ENCODE results near the gene GALNT7. TPM values are rescaled to one million over a fixed set of nuclear protein-coding genes. Genes with fewer than 3 reads are reported as not detected.

Gene GALNT7
- total and polyA plus RNA-seq, 2 donors (not counting 3 experiments of a cell fraction or from before 2014, with no cell fraction given): 19.6 to 54.6 TPM

GRCh38 chr4:173170182-173170778, 1.7 kb downstream of the GALNT7 start:
- H3K4me2 ChIP-seq (ENCODE audit: insufficient read depth, low read length): peak overlapping the region; percentile 97
- peak overlapping the region; percentile 81 to 94 (median 83) for H3K4me3 ChIP-seq (replicated peaks in 1 of 3; ENCODE audit: insufficient read depth in 1 of 3, low read depth in 1 of 3, low read length in 3 of 3)
- intact Hi-C loops (cut with micrococcal nuclease) (no loop called here), dilution Hi-C loops (cut with MboI; ENCODE audit: extremely low pct_ligation_motif_present, low sequenced_read_pairs) (no loop called here)
- peak; percentile 50 for DNase-seq (ENCODE audit: low read depth, low spot score)
- TF ChIP-seq EZH2 (IDR thresholded peaks at IDR 0.05; ENCODE audit: borderline replicate concordance, low read depth, low read length, severe bottlenecking): no peak
- TF ChIP-seq JUN (IDR thresholded peaks at IDR 0.05; ENCODE audit: borderline replicate concordance, insufficient read depth, insufficient read length, low read depth): no peak
- TF ChIP-seq FOS (IDR thresholded peaks at IDR 0.05; ENCODE audit: borderline replicate concordance, insufficient read depth, low read length): no peak
- H3K9ac ChIP-seq (replicated peaks; ENCODE audit: extremely low read depth, insufficient read depth, low read length): peak overlapping the region; percentile 85
- no peaks in the 10 kb centered on the region for H3K9me3 ChIP-seq (replicated peaks; ENCODE audit: control insufficient read depth, insufficient read depth, low read length)
- POLR2A ChIA-PET: no interaction called here
- H3K9me1 ChIP-seq (replicated peaks; ENCODE audit: control insufficient read depth, extremely low read depth, insufficient read depth, low read length): no peaks in the 10 kb centered on the region
- peak overlapping the region; percentile 73 for H2AFZ ChIP-seq (ENCODE audit: low read depth, low read length)
- H3K27me3 ChIP-seq (ENCODE audit: control insufficient read depth in 2 of 2, insufficient read depth in 2 of 2, low read length in 2 of 2): no peaks in the 10 kb centered on the region
- peaks cover 27% of the 10 kb centered on the region for H3K4me1 ChIP-seq (ENCODE audit: control insufficient read depth, extremely low read depth, insufficient read depth, low read length)
- H3K36me3 ChIP-seq (ENCODE audit: control insufficient read depth in 2 of 2, extremely low read depth in 1 of 2, insufficient read depth in 2 of 2, low read length in 2 of 2): no peaks in the 10 kb centered on the region
- peaks cover 9% of the 10 kb centered on the region for H4K20me1 ChIP-seq (replicated peaks; ENCODE audit: control insufficient read depth, extremely low read depth, insufficient read depth, low read length)
- H3K79me2 ChIP-seq (ENCODE audit: control insufficient read depth, insufficient read depth, low read length): peaks cover 42% of the 10 kb centered on the region
- no peak for FAIRE-seq
- BruUV-seq (replicated peaks): TSS peak; percentile 26
- CTCF ChIA-PET: interaction anchor here (0.9 to 5.1 kb wide), 11 partner anchors 11 to 157 kb away, joined by 3 to 49 read pairs (median 6); no protein-coding TSS in a partner anchor
- peak overlapping the region; percentile 62 for H3K27ac ChIP-seq (ENCODE audit: insufficient read depth, low read depth, low read length)

- FAIRE-seq (no peak), DNase-seq (ENCODE audit: low read depth, low spot score) (peak; percentile 46)
- H3K4me2 ChIP-seq (ENCODE audit: insufficient read depth, low read length): peak overlapping the region; percentile 97
- H3K79me2 ChIP-seq (ENCODE audit: control insufficient read depth, insufficient read depth, low read length): peaks cover 47% of the 10 kb centered on the region
- POLR2A ChIA-PET: no interaction called here
- no peaks in the 10 kb centered on the region for H3K36me3 ChIP-seq (ENCODE audit: control insufficient read depth in 2 of 2, extremely low read depth in 1 of 2, insufficient read depth in 2 of 2, low read length in 2 of 2)
- no peaks in the 10 kb centered on the region for H3K9me1 ChIP-seq (replicated peaks; ENCODE audit: control insufficient read depth, extremely low read depth, insufficient read depth, low read length)
- H4K20me1 ChIP-seq (replicated peaks; ENCODE audit: control insufficient read depth, extremely low read depth, insufficient read depth, low read length): peaks cover 9% of the 10 kb centered on the region
- no peak overlapping the region for H3K4me3 ChIP-seq (replicated peaks in 1 of 3; ENCODE audit: insufficient read depth in 1 of 3, low read depth in 1 of 3, low read length in 3 of 3)
- peaks cover 27% of the 10 kb centered on the region for H3K4me1 ChIP-seq (ENCODE audit: control insufficient read depth, extremely low read depth, insufficient read depth, low read length)
- H3K27me3 ChIP-seq (ENCODE audit: control insufficient read depth in 2 of 2, insufficient read depth in 2 of 2, low read length in 2 of 2): no peaks in the 10 kb centered on the region
- intact Hi-C loops (cut with micrococcal nuclease): loop anchor here (1.0 kb wide), 2 partner anchors 8 to 146 kb away; no protein-coding TSS in a partner anchor
- CTCF ChIA-PET: interaction anchor here (0.9 to 5.1 kb wide), 10 partner anchors 10 to 158 kb away, joined by 3 to 49 read pairs (median 6); no protein-coding TSS in a partner anchor
- no TSS peak for BruUV-seq (replicated peaks)
- dilution Hi-C loops (cut with MboI; ENCODE audit: extremely low pct_ligation_motif_present, low sequenced_read_pairs): no loop called here
- no peak overlapping the region for H2AFZ ChIP-seq (ENCODE audit: low read depth, low read length)
- TF ChIP-seq MYC (IDR thresholded peaks at IDR 0.05; ENCODE audit: low read depth, low read length) (no peak), CTCF (IDR thresholded peaks at IDR 0.05; ENCODE audit: extremely low read depth in 1 of 2, insufficient read depth in 1 of 2, low read depth in 1 of 2, low read length in 2 of 2) (peak in 1 of 2 donors; percentile 29), FOS (IDR thresholded peaks at IDR 0.05; ENCODE audit: borderline replicate concordance, insufficient read depth, low read length) (no peak), MAX (IDR thresholded peaks at IDR 0.05; ENCODE audit: insufficient read depth, insufficient read length) (no peak)
- H3K9me3 ChIP-seq (replicated peaks; ENCODE audit: control insufficient read depth, insufficient read depth, low read length): no peaks in the 10 kb centered on the region
- no peak overlapping the region for H3K27ac ChIP-seq (ENCODE audit: insufficient read depth, low read depth, low read length)
- H3K9ac ChIP-seq (replicated peaks; ENCODE audit: extremely low read depth, insufficient read depth, low read length): no peak overlapping the region
Measured at GRCh38 chr4:173171098-173171497, 2.5 kb downstream of the GALNT7 start.

All from endothelial cell of umbilical vein (primary cell).